OCI-LY7 (cell line): ENCODE results near the gene SPPL2B. TPM values are rescaled to one million over a fixed set of nuclear protein-coding genes. Genes with fewer than 3 reads are reported as not detected.

Source experiments
- BruUV-seq: library from RNA; stranded (reverse); fragments of 400-500 nt; replicated peaks from 2 replicates; lab custom pipeline; 2021; lab: Mats Ljungman, UMichigan
- CTCF ChIA-PET: fragments of 300-600 bp; sonication (Branson Sonifier 250); formaldehyde crosslinking; loops from one replicate; lab custom pipeline; 2022; ENCODE audit warnings: antibody characterized with exemption; ENCODE audit not compliant: unreplicated experiment; lab: Charles Lee
- POLR2A ChIA-PET: fragments of 300-600 bp; sonication (Branson Sonifier 250); formaldehyde crosslinking; loops from one replicate; lab custom pipeline; 2022; ENCODE audit warnings: antibody characterized with exemption; lab: Charles Lee
- DNase-seq: peaks from one replicate; pipeline ENCODE4 v3.0.0-alpha.2; 2015; ENCODE audit warnings: low spot score
- H2AFZ ChIP-seq: fragments of 200-600 bp; sonication (generic), shearing (Covaris generic); 2 replicates; pipeline ENCODE4 v1.6.1; 2014; ENCODE audit warnings: mild to moderate bottlenecking, antibody characterized with exemption, low read length, moderate library complexity
- H3K27ac ChIP-seq: fragments of 200-600 bp; sonication (generic); 2 replicates; pipeline ENCODE4 v1.5.1; 2014; ENCODE audit warnings: mixed run types, low read depth, mild to moderate bottlenecking, moderate library complexity, low read length, inconsistent platforms; ENCODE audit not compliant: poor library complexity, severe bottlenecking
- H3K36me3 ChIP-seq: fragments of 200-600 bp; sonication (generic); 2 replicates; pipeline ENCODE4 v1.6.1; 2014; ENCODE audit warnings: mild to moderate bottlenecking, antibody characterized with exemption, low read length, moderate library complexity, mixed read lengths; ENCODE audit not compliant: insufficient read depth
- H3K4me1 ChIP-seq: fragments of 200-600 bp; sonication (generic); 2 replicates; pipeline ENCODE4 v1.5.1; 2014; ENCODE audit warnings: mild to moderate bottlenecking, low read length; ENCODE audit not compliant: insufficient read depth, poor library complexity, severe bottlenecking
- H3K4me2 ChIP-seq: fragments of 200-600 bp; sonication (generic); 2 replicates; pipeline ENCODE4 v1.6.1; 2014; ENCODE audit warnings: mild to moderate bottlenecking, low read length
- H3K4me3 ChIP-seq: fragments of 200-600 bp; sonication (generic); 2 replicates; pipeline ENCODE4 v1.5.1; 2014; ENCODE audit warnings: mild to moderate bottlenecking, low read depth, low read length; ENCODE audit not compliant: poor library complexity, severe bottlenecking
- H3K79me2 ChIP-seq: fragments of 200-600 bp; sonication (generic); 2 replicates; pipeline ENCODE4 v1.6.1; 2016; ENCODE audit warnings: low read depth, mild to moderate bottlenecking, low read length, moderate library complexity, mixed read lengths; ENCODE audit not compliant: insufficient read depth
- H3K9me2 ChIP-seq: fragments of 200-600 bp; sonication (generic); 2 replicates; pipeline ENCODE4 v1.6.1; 2016; ENCODE audit warnings: mild to moderate bottlenecking, low read length, mixed read lengths; ENCODE audit not compliant: insufficient read depth
- H3K9me3 ChIP-seq: fragments of 200-600 bp; sonication (generic); 2 replicates; pipeline ENCODE4 v1.6.1; 2014; ENCODE audit warnings: mild to moderate bottlenecking, mixed run types, low read length, mixed read lengths
- H4K20me1 ChIP-seq: fragments of 200-600 bp; sonication (generic); 2 replicates; pipeline ENCODE4 v1.6.1; 2014; ENCODE audit warnings: mild to moderate bottlenecking, antibody characterized with exemption, low read length, moderate library complexity, mixed read lengths; ENCODE audit not compliant: insufficient read depth
- CTCF ChIP-seq: fragments of 200-600 bp; sonication (generic); conservative IDR thresholded peaks from 2 replicates; pipeline ENCODE4 v1.5.1; 2014; ENCODE audit warnings: mild to moderate bottlenecking, antibody characterized with exemption, low read length, moderate library complexity, mixed read lengths
- EZH2phosphoT487 ChIP-seq: fragments of 200-600 bp; sonication (generic); IDR thresholded peaks from 2 replicates; pipeline ENCODE4 v1.6.1; 2018; ENCODE audit warnings: low read depth, borderline replicate concordance, mild to moderate bottlenecking, mixed run types, antibody characterized with exemption, low read length, moderate library complexity, mixed read lengths
- intact Hi-C: fragments of 100-400 bp; cut with micrococcal nuclease; formaldehyde crosslinking; loops from one replicate; pipeline ENCODE4 v1.10.0; 2022; ENCODE audit not compliant: unreplicated experiment
- total RNA-seq, 2 experiments: library from RNA; depleted of rRNA in 1 of 2; stranded (reverse); fragments of >200 nt in 1 of 2; shearing (Covaris generic) in 1 of 2; gene quantifications; 2 replicates each; pipeline ENCODE4 v1.2.3, GENCODE V29; 2014 to 2022

SPPL2B gene
- total RNA-seq, 2 experiments from 2014 or later, result 106 to 191 TPM

- TF ChIP-seq CTCF (no peak), EZH2phosphoT487 (no peak)
- intact Hi-C loops, result no loop called here
- no peak overlapping the region for H3K4me3 ChIP-seq
- H3K36me3 ChIP-seq, result no peaks in the 10 kb centered on the region
- no peaks in the 10 kb centered on the region for H4K20me1 ChIP-seq
- no peaks in the 10 kb centered on the region for H3K79me2 ChIP-seq
- DNase-seq, result no peak
- H3K27ac ChIP-seq, result no peak overlapping the region
- no peak overlapping the region for H3K4me2 ChIP-seq
- no peaks in the 10 kb centered on the region for H3K9me2 ChIP-seq
- no peak overlapping the region for H2AFZ ChIP-seq
- no TSS peak for BruUV-seq
- ChIA-PET POLR2A (no interaction called here), CTCF (no interaction called here)
- peaks cover 17% of the 10 kb centered on the region for H3K9me3 ChIP-seq
- no peaks in the 10 kb centered on the region for H3K4me1 ChIP-seq
Measured at GRCh38 chr19:2376784-2377519, 48.5 kb downstream of the SPPL2B start.

- H3K4me1 ChIP-seq, result no peaks in the 10 kb centered on the region
- no peak overlapping the region for H2AFZ ChIP-seq
- POLR2A ChIA-PET, result interaction anchor here (0.6 kb wide), 1 partner anchor 206 kb away, joined by 7 read pairs; no protein-coding TSS in a partner anchor
- intact Hi-C loops, result no loop called here
- no peaks in the 10 kb centered on the region for H3K9me2 ChIP-seq
- H3K9me3 ChIP-seq, result peaks cover 17% of the 10 kb centered on the region
- no peak overlapping the region for H3K27ac ChIP-seq
- no peak overlapping the region for H3K4me2 ChIP-seq
- no peaks in the 10 kb centered on the region for H4K20me1 ChIP-seq
- DNase-seq, result no peak
- no peaks in the 10 kb centered on the region for H3K36me3 ChIP-seq
- CTCF ChIA-PET, result no interaction called here
- TF ChIP-seq CTCF (no peak), EZH2phosphoT487 (no peak)
- H3K79me2 ChIP-seq, result no peaks in the 10 kb centered on the region
- no peak overlapping the region for H3K4me3 ChIP-seq
- BruUV-seq, result no TSS peak
Measured at GRCh38 chr19:2380567-2380966, 52.1 kb downstream of the SPPL2B start.

- no peak overlapping the region for H2AFZ ChIP-seq
- BruUV-seq, result no TSS peak
- CTCF ChIA-PET, result no interaction called here
Measured at GRCh38 chr19:2381148-2381820, 52.8 kb downstream of the SPPL2B start.

More at GRCh38 chr19:2381148-2381820, 52.8 kb downstream of the SPPL2B start:
- intact Hi-C loops, result no loop called here
- POLR2A ChIA-PET, result no interaction called here
- H4K20me1 ChIP-seq, result no peaks in the 10 kb centered on the region
- H3K4me1 ChIP-seq, result no peaks in the 10 kb centered on the region
- no peak overlapping the region for H3K4me3 ChIP-seq
- no peaks in the 10 kb centered on the region for H3K36me3 ChIP-seq
- no peaks in the 10 kb centered on the region for H3K79me2 ChIP-seq
- DNase-seq, result no peak
- H3K27ac ChIP-seq, result no peak overlapping the region
- no peaks in the 10 kb centered on the region for H3K9me2 ChIP-seq
- peaks cover 17% of the 10 kb centered on the region for H3K9me3 ChIP-seq
- no peak for TF ChIP-seq CTCF
- TF ChIP-seq EZH2phosphoT487, result no peak
- no peak overlapping the region for H3K4me2 ChIP-seq
